Measurements from ENCODE around the gene MELTF.

Gene MELTF

GRCh38 chr3:196968233-196969133, 61.1 kb downstream of the MELTF start, which contains the start of gene PIGZ:
TSS of gene PIGZ (minus strand) at chr3:196968833. CDS start at chr3:196952031, 16,802 bp downstream.
- peak; percentile 42 for DNase-seq (ENCODE audit: low spot score)

GRCh38 chr3:196967412-196968232, 62.0 kb downstream of the MELTF start:
- no peak for DNase-seq (ENCODE audit: low spot score)

GRCh38 chr3:196966526-196967401, 62.9 kb downstream of the MELTF start:
- no peak for DNase-seq (ENCODE audit: low spot score)

- no peak for DNase-seq (ENCODE audit: low spot score)
These were observed 63.8 kb downstream of the MELTF start for GRCh38 chr3:196965804-196966173.

GRCh38 chr3:196965112-196965803, 64.4 kb downstream of the MELTF start:
- no peak for DNase-seq (ENCODE audit: low spot score)

- DNase-seq (ENCODE audit: low spot score), result no peak
These were observed 66.0 kb downstream of the MELTF start for GRCh38 chr3:196963631-196963953.

GRCh38 chr3:196962930-196963630, 66.5 kb downstream of the MELTF start:
- no peak for DNase-seq (ENCODE audit: low spot score)

- DNase-seq (ENCODE audit: low spot score), result no peak
These were observed 67.3 kb downstream of the MELTF start for GRCh38 chr3:196962108-196962929.

- no peak for DNase-seq (ENCODE audit: low spot score)
These were observed 74.8 kb downstream of the MELTF start for GRCh38 chr3:196954832-196955231.
